Neural progenitor cell (in vitro differentiated cells): ENCODE measurements around the gene CDRT15.
"Not testable (repeated sequence)": the region's sequence is repeated elsewhere in the genome, so short reads cannot be mapped to it uniquely, and the experiment has no call there.

ENCODE experiments used
- EZH2phosphoT487 ChIP-seq: fragments of 200-600 bp; sonication (generic); IDR thresholded peaks from 2 replicates; pipeline ENCODE4 v1.6.1; 2017; ENCODE audit warnings: antibody characterized with exemption
- TF ChIP-seq, protein P1 (sequence below): fragments of 200-600 bp; sonication (generic); IDR thresholded peaks from 2 replicates; pipeline ENCODE4 v1.5.1; 2017; ENCODE audit warnings: antibody characterized with exemption, mild to moderate bottlenecking

DNA sequence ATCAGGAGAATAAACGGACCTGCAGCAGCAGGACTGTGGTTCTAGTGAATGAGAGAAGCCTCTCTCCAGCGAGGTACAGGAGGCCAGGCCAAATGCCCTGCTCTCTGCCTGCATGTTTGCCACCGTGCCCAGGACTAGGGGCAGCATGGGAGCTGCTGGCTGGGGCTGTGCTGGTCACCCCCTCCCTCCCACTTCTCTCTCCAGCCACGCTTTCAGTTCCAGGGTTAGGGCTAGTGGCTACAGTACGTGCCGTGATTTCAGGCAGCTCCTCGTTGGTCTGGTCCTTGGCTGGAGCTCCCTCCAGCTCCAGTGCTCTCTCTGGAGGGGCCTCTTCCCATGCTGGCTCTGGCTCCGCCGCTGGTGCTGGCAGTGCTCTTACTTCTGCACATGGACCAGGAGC, 630 bp downstream of the CDRT15 start:
- TF ChIP-seq, protein P1, sequence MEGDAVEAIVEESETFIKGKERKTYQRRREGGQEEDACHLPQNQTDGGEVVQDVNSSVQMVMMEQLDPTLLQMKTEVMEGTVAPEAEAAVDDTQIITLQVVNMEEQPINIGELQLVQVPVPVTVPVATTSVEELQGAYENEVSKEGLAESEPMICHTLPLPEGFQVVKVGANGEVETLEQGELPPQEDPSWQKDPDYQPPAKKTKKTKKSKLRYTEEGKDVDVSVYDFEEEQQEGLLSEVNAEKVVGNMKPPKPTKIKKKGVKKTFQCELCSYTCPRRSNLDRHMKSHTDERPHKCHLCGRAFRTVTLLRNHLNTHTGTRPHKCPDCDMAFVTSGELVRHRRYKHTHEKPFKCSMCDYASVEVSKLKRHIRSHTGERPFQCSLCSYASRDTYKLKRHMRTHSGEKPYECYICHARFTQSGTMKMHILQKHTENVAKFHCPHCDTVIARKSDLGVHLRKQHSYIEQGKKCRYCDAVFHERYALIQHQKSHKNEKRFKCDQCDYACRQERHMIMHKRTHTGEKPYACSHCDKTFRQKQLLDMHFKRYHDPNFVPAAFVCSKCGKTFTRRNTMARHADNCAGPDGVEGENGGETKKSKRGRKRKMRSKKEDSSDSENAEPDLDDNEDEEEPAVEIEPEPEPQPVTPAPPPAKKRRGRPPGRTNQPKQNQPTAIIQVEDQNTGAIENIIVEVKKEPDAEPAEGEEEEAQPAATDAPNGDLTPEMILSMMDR, result not testable (repeated sequence)
- not testable (repeated sequence) for TF ChIP-seq EZH2phosphoT487
